HCT116 (cell line): Measurements from ENCODE around the gene TRIM24. TPM values are rescaled to one million over a fixed set of nuclear protein-coding genes. Genes with fewer than 3 reads are reported as not detected.

Source experiments
- ATAC-seq: fragments of 200-7000 bp; cut with Tn5 transposase; 2 replicates; pipeline ENCODE4 v1.9.1; 2020; ENCODE audit warnings: mild to moderate bottlenecking, moderate library complexity
- BruUV-seq: library from RNA; stranded (reverse); fragments of 400-500 nt; replicated peaks from 2 replicates; lab custom pipeline; 2021; lab: Mats Ljungman, UMichigan
- CTCF ChIA-PET: fragments of 300-600 bp; sonication (Branson Sonifier 250); formaldehyde crosslinking; loops from one replicate; lab custom pipeline; 2021; ENCODE audit warnings: antibody characterized with exemption; lab: Charles Lee
- POLR2A ChIA-PET: fragments of 300-600, 350-600 bp; sonication (Branson Sonifier 250); formaldehyde crosslinking; loops from one replicate; lab custom pipeline; 2021; ENCODE audit warnings: antibody characterized with exemption; lab: Charles Lee
- RAD21 ChIA-PET, 2 experiments: fragments of 300-600 bp; sonication (Branson Sonifier 250); formaldehyde crosslinking; loops; one replicate each; lab custom pipeline; 2023; ENCODE audit warnings: low total read pairs in 2 of 2; ENCODE audit not compliant: uncharacterized antibody in 2 of 2, unreplicated experiment in 2 of 2, low non-redundant PET in 1 of 2; lab: Charles Lee
- DNase-seq: peaks from one replicate; pipeline ENCODE4 v3.0.0-alpha.2; 2010; ENCODE audit warnings: low read depth, low spot score
- H2AFZ ChIP-seq: fragments of 200-600 bp; shearing (Covaris generic), sonication (generic); 2 replicates; pipeline ENCODE4 v1.6.1; 2017; ENCODE audit warnings: low read depth, mixed run types, mixed read lengths, antibody characterized with exemption, low read length; ENCODE audit not compliant: poor library complexity, severe bottlenecking
- H3K27ac ChIP-seq: 2 replicates; pipeline ENCODE4 v1.5.1; 2012; ENCODE audit warnings: low read depth, low read length
- H3K27me3 ChIP-seq: fragments of 200-600 bp; sonication (generic); 2 replicates; pipeline ENCODE4 v1.6.1; 2016; ENCODE audit warnings: mixed run types, low read length, mixed read lengths; ENCODE audit not compliant: insufficient read depth
- H3K36me3 ChIP-seq, 2 experiments: fragments of 200-500 bp in 1 of 2; fragments of 200-600 bp in 1 of 2; sonication (Bioruptor generic) in 1 of 2; sonication (generic) in 1 of 2; 2 replicates each; pipeline versions ENCODE4 v1.5.1 to v1.6.1; 2014 to 2016; ENCODE audit warnings: low read length in 2 of 2, inconsistent platforms in 1 of 2, mixed read lengths in 1 of 2, mixed run types in 1 of 2; ENCODE audit not compliant: insufficient read depth in 2 of 2, control insufficient read depth in 1 of 2
- H3K4me1 ChIP-seq, 2 experiments: fragments of 200-600 bp in 1 of 2; sonication (generic) in 1 of 2; 2 replicates each; pipeline versions ENCODE4 v1.5.1 to v1.6.1; 2012 to 2017; ENCODE audit warnings: low read length in 2 of 2, inconsistent platforms in 1 of 2, mild to moderate bottlenecking in 1 of 2, mixed read lengths in 1 of 2, mixed run types in 1 of 2, moderate library complexity in 1 of 2; ENCODE audit not compliant: insufficient read depth in 2 of 2, control insufficient read depth in 1 of 2
- H3K4me2 ChIP-seq: fragments of 200-600 bp; sonication (generic); 2 replicates; pipeline ENCODE4 v1.6.1; 2017; ENCODE audit warnings: mixed run types, low read length, mixed read lengths
- H3K4me3 ChIP-seq, 2 experiments: fragments of 200-600 bp in 1 of 2; sonication (generic) in 1 of 2; replicated peaks in 1 of 2; 2 replicates each; pipeline ENCODE4 v1.5.1; 2011 to 2016; ENCODE audit warnings: low read length in 2 of 2, control low read depth in 1 of 2, low read depth in 1 of 2, mild to moderate bottlenecking in 1 of 2, mixed read lengths in 1 of 2, mixed run types in 1 of 2
- H3K79me2 ChIP-seq: fragments of 200-600 bp; sonication (generic); 2 replicates; pipeline ENCODE4 v1.6.1; 2017; ENCODE audit warnings: mild to moderate bottlenecking, mixed run types, low read length, moderate library complexity, mixed read lengths; ENCODE audit not compliant: insufficient read depth
- H3K9ac ChIP-seq: fragments of 200-600 bp; sonication (generic); 2 replicates; pipeline ENCODE4 v1.6.1; 2016; ENCODE audit warnings: low read length, mixed read lengths
- H3K9me2 ChIP-seq: fragments of 200-600 bp; sonication (generic), shearing (Covaris generic); 2 replicates; pipeline ENCODE4 v1.6.1; 2017; ENCODE audit warnings: mixed run types, mild to moderate bottlenecking, moderate library complexity; ENCODE audit not compliant: insufficient read depth
- H3K9me3 ChIP-seq, 2 experiments: fragments of 200-500 bp in 1 of 2; fragments of 200-600 bp in 1 of 2; sonication (Bioruptor generic) in 1 of 2; sonication (generic) in 1 of 2; 2 replicates each; pipeline ENCODE4 v1.6.1; 2014 to 2017; ENCODE audit warnings: low read length in 2 of 2, mixed read lengths in 2 of 2, inconsistent platforms in 1 of 2, low read depth in 1 of 2, mild to moderate bottlenecking in 1 of 2, mixed run types in 1 of 2, moderate library complexity in 1 of 2; ENCODE audit not compliant: control insufficient read depth in 1 of 2, insufficient read depth in 1 of 2
- H4K20me1 ChIP-seq: fragments of 200-600 bp; sonication (generic), shearing (Covaris generic); 2 replicates; pipeline ENCODE4 v1.6.1; 2017; ENCODE audit warnings: mixed run types, mild to moderate bottlenecking, moderate library complexity; ENCODE audit not compliant: insufficient read depth
- ATF3 ChIP-seq: IDR thresholded peaks from 2 replicates; pipeline ENCODE4 v1.6.1; 2012
- EGR1 ChIP-seq: IDR thresholded peaks from 2 replicates; pipeline ENCODE4 v1.6.1; 2012; ENCODE audit warnings: low read depth
- EZH2 ChIP-seq: fragments of 200-600 bp; sonication (generic); IDR thresholded peaks from 2 replicates; pipeline ENCODE4 v1.6.1; 2017; ENCODE audit warnings: antibody characterized with exemption, mixed run types
- EZH2phosphoT487 ChIP-seq: fragments of 200-600 bp; IDR thresholded peaks from 2 replicates; pipeline ENCODE4 v1.6.1; 2018; ENCODE audit warnings: antibody characterized with exemption, borderline replicate concordance
- FOSL1 ChIP-seq: IDR thresholded peaks from 2 replicates; pipeline ENCODE4 v1.6.1; 2012; ENCODE audit warnings: low read depth
- MAX ChIP-seq: IDR thresholded peaks from 2 replicates; pipeline ENCODE4 v1.6.1; 2012
- RAD21 ChIP-seq: IDR thresholded peaks from 2 replicates; pipeline ENCODE4 v1.6.1; 2012; ENCODE audit warnings: low read depth, mild to moderate bottlenecking
- REST ChIP-seq: IDR thresholded peaks from 2 replicates; pipeline ENCODE4 v1.6.1; 2012; ENCODE audit warnings: low read depth
- SIN3A ChIP-seq: IDR thresholded peaks from 2 replicates; pipeline ENCODE4 v1.6.1; 2012; ENCODE audit warnings: low read depth
- SRF ChIP-seq: IDR thresholded peaks from 2 replicates; pipeline ENCODE4 v1.6.1; 2012; ENCODE audit warnings: low read depth
- TCF7L2 ChIP-seq: IDR thresholded peaks from 2 replicates; pipeline ENCODE4 v1.7.0; 2011; ENCODE audit warnings: borderline replicate concordance, inconsistent platforms; ENCODE audit not compliant: insufficient read depth, insufficient read length; ENCODE audit errors: extremely low read depth
- ZFX ChIP-seq: fragments of 450-650 bp; IDR thresholded peaks from 2 replicates; pipeline ENCODE4 v1.6.1; 2017
- ZNF274 ChIP-seq: fragments of 200-500 bp; sonication (Bioruptor generic); IDR thresholded peaks from 2 replicates; pipeline ENCODE4 v1.6.1; 2014; ENCODE audit warnings: mild to moderate bottlenecking, low read depth, low read length, inconsistent platforms
- intact Hi-C: fragments of 100-400 bp; cut with micrococcal nuclease; formaldehyde crosslinking; loops from 2 replicates; pipeline ENCODE4 v1.10.0; 2022
- total RNA-seq: library from RNA; stranded (reverse); gene quantifications from one replicate; pipeline ENCODE4 v1.2.1, GENCODE V29; 2021; ENCODE audit not compliant: unreplicated experiment
- TF ChIP-seq, protein P1 (sequence below), 3 experiments: fragments of 200-600 bp in 1 of 3; sonication (generic) in 1 of 3; IDR thresholded peaks in 2 of 3; conservative IDR thresholded peaks in 1 of 3; 2 replicates each; pipeline ENCODE4 v1.5.1; 2012 to 2017; ENCODE audit warnings: low read depth in 2 of 3, low read length in 2 of 3, antibody characterized with exemption in 1 of 3, borderline replicate concordance in 1 of 3, control low read depth in 1 of 3, mild to moderate bottlenecking in 1 of 3, mixed read lengths in 1 of 3, mixed run types in 1 of 3, moderate library complexity in 1 of 3; ENCODE audit not compliant: insufficient read depth in 1 of 3

Gene TRIM24
- total RNA-seq, 1 experiment from 2014 or later = 12.8 TPM

DNA sequence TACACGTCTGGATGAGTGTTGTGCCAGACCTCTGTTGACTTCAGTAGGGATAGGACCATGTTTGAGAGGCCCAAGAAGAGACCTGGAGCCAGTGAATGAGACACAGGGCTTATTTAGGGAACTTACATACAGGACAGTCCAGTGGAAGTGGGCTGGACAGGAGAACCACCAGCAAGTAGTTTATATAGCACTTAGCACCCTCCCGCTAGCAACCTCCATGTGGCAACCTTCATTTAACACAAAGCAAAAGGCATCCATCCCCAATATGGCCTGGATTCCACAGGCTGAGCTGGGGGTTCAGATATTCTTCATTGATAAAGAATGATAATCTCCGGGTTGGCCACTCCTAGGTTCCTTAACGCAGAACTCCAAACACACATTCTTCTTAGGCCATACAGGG lies 93.7 kb downstream of the TRIM24 start:
- no peak for ATAC-seq

More for the DNA sequence above, 93.7 kb downstream of the TRIM24 start:
- ChIA-PET CTCF (no interaction called here), POLR2A (no interaction called here), RAD21 (no interaction called here)
- Histone ChIP-seq H3K27ac (no peak overlapping the region), H3K4me1 (no peaks in the 10 kb centered on the region), H3K9me3 (peaks cover 14 to 20% of the 10 kb centered on the region in 2 experiments; a peak in 3 of 4 replicates), H3K9ac (no peak overlapping the region), H3K9me2 (no peaks in the 10 kb centered on the region), H2AFZ (no peak overlapping the region), H3K27me3 (no peaks in the 10 kb centered on the region), H3K4me2 (no peak overlapping the region), H3K4me3 (no peak overlapping the region), H3K79me2 (no peaks in the 10 kb centered on the region), H3K36me3 (peaks cover 0 to 28% of the 10 kb centered on the region in 2 experiments; a peak in 2 of 4 replicates)
- no peak for DNase-seq
- intact Hi-C loops = no loop called here
- no TSS peak for BruUV-seq
- TF ChIP-seq SIN3A (no peak), TCF7L2 (no peak), ZFX (no peak), EZH2 (no peak), EGR1 (no peak), ATF3 (no peak), EZH2phosphoT487 (no peak), REST (no peak), ZNF274 (no peak), SRF (no peak), FOSL1 (no peak), RAD21 (no peak), MAX (no peak)
- TF ChIP-seq, protein P1, sequence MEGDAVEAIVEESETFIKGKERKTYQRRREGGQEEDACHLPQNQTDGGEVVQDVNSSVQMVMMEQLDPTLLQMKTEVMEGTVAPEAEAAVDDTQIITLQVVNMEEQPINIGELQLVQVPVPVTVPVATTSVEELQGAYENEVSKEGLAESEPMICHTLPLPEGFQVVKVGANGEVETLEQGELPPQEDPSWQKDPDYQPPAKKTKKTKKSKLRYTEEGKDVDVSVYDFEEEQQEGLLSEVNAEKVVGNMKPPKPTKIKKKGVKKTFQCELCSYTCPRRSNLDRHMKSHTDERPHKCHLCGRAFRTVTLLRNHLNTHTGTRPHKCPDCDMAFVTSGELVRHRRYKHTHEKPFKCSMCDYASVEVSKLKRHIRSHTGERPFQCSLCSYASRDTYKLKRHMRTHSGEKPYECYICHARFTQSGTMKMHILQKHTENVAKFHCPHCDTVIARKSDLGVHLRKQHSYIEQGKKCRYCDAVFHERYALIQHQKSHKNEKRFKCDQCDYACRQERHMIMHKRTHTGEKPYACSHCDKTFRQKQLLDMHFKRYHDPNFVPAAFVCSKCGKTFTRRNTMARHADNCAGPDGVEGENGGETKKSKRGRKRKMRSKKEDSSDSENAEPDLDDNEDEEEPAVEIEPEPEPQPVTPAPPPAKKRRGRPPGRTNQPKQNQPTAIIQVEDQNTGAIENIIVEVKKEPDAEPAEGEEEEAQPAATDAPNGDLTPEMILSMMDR (IDR thresholded peaks at IDR 0.05 in 2 of 3, conservative IDR thresholded peaks at IDR 0.05 in 1 of 3; ENCODE audit: borderline replicate concordance in 1 of 3, insufficient read depth in 1 of 3, low read depth in 2 of 3, low read length in 2 of 3) = no peak
- TF ChIP-seq, all 23 proteins: peak for 0
- no peaks in the 10 kb centered on the region for H4K20me1 ChIP-seq
